ENCODE data around the gene CDK5RAP1. TPM values are rescaled to one million over a fixed set of nuclear protein-coding genes. Genes with fewer than 3 reads are reported as not detected.

The CDK5RAP1 gene
- total and polyA plus RNA-seq, 2 donors (not counting 3 experiments of a cell fraction or from before 2014, with no cell fraction given): 30.8 to 36.5 TPM

DNA sequence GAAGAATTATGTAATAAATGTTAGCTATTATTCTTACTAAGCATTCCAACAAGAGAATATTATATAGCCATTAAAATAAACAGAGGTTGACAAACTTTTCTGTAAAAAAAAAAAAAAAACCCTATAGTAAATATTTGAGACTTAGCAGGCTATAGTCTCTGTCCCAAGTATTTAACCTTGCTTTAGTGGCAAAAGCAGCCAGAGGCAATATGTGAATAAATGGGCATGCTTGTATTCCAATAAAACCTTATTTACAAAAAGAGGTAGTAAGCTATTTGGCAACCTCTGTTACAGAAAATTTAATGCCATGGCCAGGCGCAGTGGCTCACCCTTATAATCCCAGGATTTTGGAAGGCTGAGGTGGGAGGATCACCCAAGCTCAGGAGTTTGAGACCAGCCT, 14.6 kb downstream of the CDK5RAP1 start:
- CTCF ChIA-PET: no interaction called here

DNA sequence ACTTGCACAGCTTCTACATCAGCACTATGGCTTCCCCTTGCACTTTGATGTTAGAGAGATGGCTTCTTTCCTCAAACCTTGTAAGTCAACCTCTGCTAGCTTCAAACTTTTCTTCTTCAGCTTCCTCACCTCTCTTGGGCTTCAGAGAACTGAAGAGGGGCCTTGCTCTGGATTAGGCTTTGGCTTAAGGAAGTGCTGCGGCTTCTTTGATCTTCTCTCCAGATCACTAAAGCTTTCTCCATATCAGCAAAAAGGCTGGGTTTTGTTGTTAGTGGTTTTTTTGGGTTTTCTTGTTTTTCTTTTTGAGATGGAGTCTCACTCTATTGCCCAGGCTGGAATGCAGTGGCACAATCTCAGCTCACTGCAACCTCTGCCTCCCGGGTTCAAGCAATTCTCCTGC, 24.0 kb downstream of the CDK5RAP1 start:
- dilution Hi-C loops (cut with MboI; ENCODE audit: extremely low pct_ligation_motif_present, low sequenced_read_pairs): no loop called here
- no peaks in the 10 kb centered on the region for H3K27me3 ChIP-seq (ENCODE audit: control insufficient read depth in 2 of 2, insufficient read depth in 2 of 2, low read length in 2 of 2)
- no peak for FAIRE-seq
- H3K4me3 ChIP-seq (replicated peaks in 1 of 3; ENCODE audit: insufficient read depth in 1 of 3, low read depth in 1 of 3, low read length in 3 of 3): no peak overlapping the region
- H3K9me3 ChIP-seq (replicated peaks; ENCODE audit: control insufficient read depth, insufficient read depth, low read length): no peaks in the 10 kb centered on the region
- ChIA-PET POLR2A (no interaction called here), CTCF (no interaction called here)
- no peaks in the 10 kb centered on the region for H4K20me1 ChIP-seq (replicated peaks; ENCODE audit: control insufficient read depth, extremely low read depth, insufficient read depth, low read length)
- H3K79me2 ChIP-seq (ENCODE audit: control insufficient read depth, insufficient read depth, low read length): no peaks in the 10 kb centered on the region
- peaks cover 0 to 7% of the 10 kb centered on the region in 2 experiments for H3K36me3 ChIP-seq (ENCODE audit: control insufficient read depth in 2 of 2, extremely low read depth in 1 of 2, insufficient read depth in 2 of 2, low read length in 2 of 2)
- no TSS peak for BruUV-seq (replicated peaks)
- H3K9me1 ChIP-seq (replicated peaks; ENCODE audit: control insufficient read depth, extremely low read depth, insufficient read depth, low read length): no peaks in the 10 kb centered on the region
- no peak for DNase-seq (ENCODE audit: low read depth, low spot score)
- TF ChIP-seq POLR2A (IDR thresholded peaks at IDR 0.05; ENCODE audit: low read depth, low read length): no peak
- TF ChIP-seq POLR2AphosphoS5 (IDR thresholded peaks at IDR 0.05; ENCODE audit: insufficient read depth, low read depth, low read length): no peak
- H3K27ac ChIP-seq (ENCODE audit: insufficient read depth, low read depth, low read length): no peak overlapping the region
- no peak overlapping the region for H3K4me2 ChIP-seq (ENCODE audit: insufficient read depth, low read length)
- no peak overlapping the region for H2AFZ ChIP-seq (ENCODE audit: low read depth, low read length)
- intact Hi-C loops (cut with micrococcal nuclease): no loop called here
- H3K9ac ChIP-seq (replicated peaks; ENCODE audit: extremely low read depth, insufficient read depth, low read length): no peak overlapping the region
- no peaks in the 10 kb centered on the region for H3K4me1 ChIP-seq (ENCODE audit: control insufficient read depth, extremely low read depth, insufficient read depth, low read length)

More for the DNA sequence above, 14.6 kb downstream of the CDK5RAP1 start:
- DNase-seq (ENCODE audit: low read depth, low spot score) (no peak), FAIRE-seq (no peak)
- Histone ChIP-seq H4K20me1 (replicated peaks; ENCODE audit: control insufficient read depth, extremely low read depth, insufficient read depth, low read length) (no peaks in the 10 kb centered on the region), H3K79me2 (ENCODE audit: control insufficient read depth, insufficient read depth, low read length) (no peaks in the 10 kb centered on the region), H3K9me3 (replicated peaks; ENCODE audit: control insufficient read depth, insufficient read depth, low read length) (no peaks in the 10 kb centered on the region), H3K27ac (ENCODE audit: insufficient read depth, low read depth, low read length) (no peak overlapping the region), H3K9ac (replicated peaks; ENCODE audit: extremely low read depth, insufficient read depth, low read length) (no peak overlapping the region), H3K36me3 (ENCODE audit: control insufficient read depth in 2 of 2, extremely low read depth in 1 of 2, insufficient read depth in 2 of 2, low read length in 2 of 2) (peaks cover 3 to 4% of the 10 kb centered on the region in 2 experiments), H3K4me2 (ENCODE audit: insufficient read depth, low read length) (no peak overlapping the region), H3K9me1 (replicated peaks; ENCODE audit: control insufficient read depth, extremely low read depth, insufficient read depth, low read length) (no peaks in the 10 kb centered on the region), H3K4me1 (ENCODE audit: control insufficient read depth, extremely low read depth, insufficient read depth, low read length) (no peaks in the 10 kb centered on the region), H3K27me3 (ENCODE audit: control insufficient read depth in 2 of 2, insufficient read depth in 2 of 2, low read length in 2 of 2) (no peaks in the 10 kb centered on the region), H3K4me3 (replicated peaks in 1 of 3; ENCODE audit: insufficient read depth in 1 of 3, low read depth in 1 of 3, low read length in 3 of 3) (no peak overlapping the region), H2AFZ (ENCODE audit: low read depth, low read length) (no peak overlapping the region)
- no TSS peak for BruUV-seq (replicated peaks)
- intact Hi-C loops (cut with micrococcal nuclease): no loop called here
- POLR2A ChIA-PET: no interaction called here
- dilution Hi-C loops (cut with MboI; ENCODE audit: extremely low pct_ligation_motif_present, low sequenced_read_pairs): no loop called here
- no peak for TF ChIP-seq EZH2 (IDR thresholded peaks at IDR 0.05; ENCODE audit: borderline replicate concordance, low read depth, low read length, severe bottlenecking)
- TF ChIP-seq, protein P1, sequence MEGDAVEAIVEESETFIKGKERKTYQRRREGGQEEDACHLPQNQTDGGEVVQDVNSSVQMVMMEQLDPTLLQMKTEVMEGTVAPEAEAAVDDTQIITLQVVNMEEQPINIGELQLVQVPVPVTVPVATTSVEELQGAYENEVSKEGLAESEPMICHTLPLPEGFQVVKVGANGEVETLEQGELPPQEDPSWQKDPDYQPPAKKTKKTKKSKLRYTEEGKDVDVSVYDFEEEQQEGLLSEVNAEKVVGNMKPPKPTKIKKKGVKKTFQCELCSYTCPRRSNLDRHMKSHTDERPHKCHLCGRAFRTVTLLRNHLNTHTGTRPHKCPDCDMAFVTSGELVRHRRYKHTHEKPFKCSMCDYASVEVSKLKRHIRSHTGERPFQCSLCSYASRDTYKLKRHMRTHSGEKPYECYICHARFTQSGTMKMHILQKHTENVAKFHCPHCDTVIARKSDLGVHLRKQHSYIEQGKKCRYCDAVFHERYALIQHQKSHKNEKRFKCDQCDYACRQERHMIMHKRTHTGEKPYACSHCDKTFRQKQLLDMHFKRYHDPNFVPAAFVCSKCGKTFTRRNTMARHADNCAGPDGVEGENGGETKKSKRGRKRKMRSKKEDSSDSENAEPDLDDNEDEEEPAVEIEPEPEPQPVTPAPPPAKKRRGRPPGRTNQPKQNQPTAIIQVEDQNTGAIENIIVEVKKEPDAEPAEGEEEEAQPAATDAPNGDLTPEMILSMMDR (IDR thresholded peaks at IDR 0.05; ENCODE audit: extremely low read depth in 1 of 2, insufficient read depth in 1 of 2, low read depth in 1 of 2, low read length in 2 of 2): no peak

All from endothelial cell of umbilical vein (primary cell).